CD8-positive, alpha-beta memory T cell (primary cell): Measurements from ENCODE around the gene FBXO9. TPM values are rescaled to one million over a fixed set of nuclear protein-coding genes. Genes with fewer than 3 reads are reported as not detected.

Experiments
- CTCF ChIA-PET: fragments of 350-600 bp; sonication (Branson Sonifier 250); formaldehyde crosslinking; loops from one replicate; lab custom pipeline; 2021; ENCODE audit warnings: antibody characterized with exemption; lab: Charles Lee
- POLR2A ChIA-PET: fragments of 350-600 bp; sonication (Branson Sonifier 250); formaldehyde crosslinking; loops from one replicate; lab custom pipeline; 2021; ENCODE audit warnings: antibody characterized with exemption; lab: Charles Lee
- DNase-seq, 5 donors: peaks; one replicate each; pipeline versions ENCODE4 v3.0.0 to v3.0.0-alpha.2; 2020 to 2022; ENCODE audit warnings: mixed read lengths in 1 of 5
- H3K27ac ChIP-seq: one replicate; pipeline ENCODE4 v1.7.0; 2013; ENCODE audit warnings: low read depth, mild to moderate bottlenecking, low read length, moderate library complexity
- H3K27me3 ChIP-seq: 2 replicates; pipeline ENCODE4 v1.7.0; 2013; ENCODE audit warnings: low read length, mild to moderate bottlenecking; ENCODE audit not compliant: insufficient read depth, poor library complexity, severe bottlenecking
- H3K36me3 ChIP-seq: 2 replicates; pipeline ENCODE4 v1.7.0; 2013; ENCODE audit warnings: mild to moderate bottlenecking, low read length, moderate library complexity; ENCODE audit not compliant: insufficient read depth
- H3K4me1 ChIP-seq: 2 replicates; pipeline ENCODE4 v1.7.0; 2013; ENCODE audit warnings: mild to moderate bottlenecking, low read length, moderate library complexity; ENCODE audit not compliant: insufficient read depth
- H3K4me3 ChIP-seq: 2 replicates; pipeline ENCODE4 v1.7.0; 2013; ENCODE audit warnings: mild to moderate bottlenecking, low read length
- H3K9me3 ChIP-seq: 2 replicates; pipeline ENCODE4 v1.7.0; 2013; ENCODE audit warnings: mild to moderate bottlenecking, low read length
- H3K27ac Mint-ChIP-seq, 8 donors: one replicate each; pipeline ENCODE4 v1.8.0; 2020 to 2021; ENCODE audit warnings: mixed read lengths in 8 of 8, mild to moderate bottlenecking in 6 of 8, inconsistent platforms in 3 of 8, moderate library complexity in 3 of 8
- H3K27me3 Mint-ChIP-seq, 2 donors: one replicate each; pipeline ENCODE4 v1.8.0; 2020 to 2021; ENCODE audit warnings: mixed read lengths in 2 of 2, mild to moderate bottlenecking in 1 of 2, moderate library complexity in 1 of 2
- H3K36me3 Mint-ChIP-seq, 3 donors: one replicate each; pipeline ENCODE4 v1.8.0; 2020 to 2021; ENCODE audit warnings: mixed read lengths in 3 of 3, inconsistent platforms in 1 of 3, mild to moderate bottlenecking in 1 of 3
- H3K4me1 Mint-ChIP-seq, 3 donors: one replicate each; pipeline ENCODE4 v1.8.0; 2020 to 2021; ENCODE audit warnings: mixed read lengths in 3 of 3, inconsistent platforms in 1 of 3, mild to moderate bottlenecking in 1 of 3
- H3K4me3 Mint-ChIP-seq, 7 donors: one replicate each; pipeline ENCODE4 v1.8.0; 2020 to 2021; ENCODE audit warnings: mixed read lengths in 7 of 7, mild to moderate bottlenecking in 6 of 7, moderate library complexity in 4 of 7, inconsistent platforms in 2 of 7
- H3K9me3 Mint-ChIP-seq, 5 donors: one replicate each; pipeline ENCODE4 v1.8.0; 2020 to 2022; ENCODE audit warnings: mixed read lengths in 5 of 5, mild to moderate bottlenecking in 3 of 5, moderate library complexity in 2 of 5, inconsistent platforms in 1 of 5
- polyA plus RNA-seq: library from polyadenylated mRNA; unstranded; fragments of 300-500 nt; fragmentation: Illumina TruSeq; gene quantifications from one replicate; pipeline ENCODE4 v1.2.3, GENCODE V29; 2021
- total RNA-seq, 2 experiments: library from RNA; stranded (reverse); gene quantifications; one replicate each; pipeline ENCODE4 v1.2.3, GENCODE V29; 2021

FBXO9 gene
- total and polyA plus RNA-seq, 3 experiments from 2014 or later, result 57.3 to 71.2 (median 62.7) TPM

DNA sequence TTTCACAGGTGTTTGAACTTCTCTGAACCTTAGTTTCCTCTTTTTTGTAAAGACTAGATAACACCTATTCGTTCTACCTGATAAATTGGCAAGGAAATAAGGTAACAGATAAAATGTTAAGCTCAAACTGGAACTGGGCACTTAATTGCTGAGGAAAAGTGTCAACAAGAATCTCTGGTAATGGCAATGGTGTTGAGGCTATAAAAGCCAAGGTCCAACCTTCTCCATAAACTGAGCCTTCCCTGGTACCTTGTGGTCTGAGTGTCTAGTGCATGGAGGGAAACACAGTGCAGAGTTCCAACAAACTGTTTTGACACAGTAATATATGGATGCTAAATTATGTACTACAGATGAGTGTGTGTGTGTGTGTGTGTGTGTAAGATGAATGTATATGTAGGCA is 36.7 kb upstream of the FBXO9 start:
- Histone ChIP-seq H3K36me3 (peaks cover 23% of the 10 kb centered on the region), H3K4me3 (no peak overlapping the region), H3K9me3 (no peaks in the 10 kb centered on the region), H3K4me1 (no peaks in the 10 kb centered on the region), H3K27me3 (no peaks in the 10 kb centered on the region), H3K27ac (no peak overlapping the region)
- no peaks in the 10 kb centered on the region for H3K9me3 Mint-ChIP-seq
- DNase-seq, result no peak
- POLR2A ChIA-PET, result no interaction called here
- CTCF ChIA-PET, result no interaction called here
- H3K27me3 Mint-ChIP-seq, result peaks cover 0 to 2% of the 10 kb centered on the region in 2 donors
- peak overlapping the region in 1 of 8 donors; percentile 68 for H3K27ac Mint-ChIP-seq
- H3K36me3 Mint-ChIP-seq, result peaks cover 14 to 83% (median 48%) of the 10 kb centered on the region in 3 donors
- no peaks in the 10 kb centered on the region for H3K4me1 Mint-ChIP-seq
- no peak overlapping the region for H3K4me3 Mint-ChIP-seq

DNA sequence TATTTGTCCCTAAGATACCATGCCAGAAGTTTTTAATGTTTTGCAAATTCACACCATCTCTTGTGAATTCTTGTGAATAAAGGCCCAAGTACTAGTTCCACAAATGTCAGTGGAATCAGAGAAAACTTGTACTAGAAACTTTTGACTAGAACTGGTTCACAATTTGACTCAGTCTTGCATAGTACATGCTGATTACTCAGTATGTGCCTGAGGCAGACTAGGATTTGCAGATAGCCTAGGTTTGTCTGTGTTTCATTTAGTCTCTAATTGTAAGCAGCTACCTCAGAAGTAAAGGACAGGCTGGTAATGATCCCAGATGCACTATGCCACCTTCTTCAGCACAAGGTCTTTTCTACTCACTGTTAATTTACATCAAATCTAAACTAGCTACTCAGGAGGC is 35.9 kb upstream of the FBXO9 start:
- H3K27me3 Mint-ChIP-seq, result peaks cover 0 to 2% of the 10 kb centered on the region in 2 donors
- no peaks in the 10 kb centered on the region for H3K4me1 ChIP-seq
- H3K27me3 ChIP-seq, result no peaks in the 10 kb centered on the region
- H3K27ac ChIP-seq, result no peak overlapping the region
- H3K9me3 Mint-ChIP-seq, result no peaks in the 10 kb centered on the region
- no peaks in the 10 kb centered on the region for H3K4me1 Mint-ChIP-seq
- ChIA-PET CTCF (no interaction called here), POLR2A (no interaction called here)
- peaks cover 14 to 86% (median 51%) of the 10 kb centered on the region in 3 donors for H3K36me3 Mint-ChIP-seq
- peaks cover 26% of the 10 kb centered on the region for H3K36me3 ChIP-seq
- no peak overlapping the region for H3K4me3 ChIP-seq
- no peak overlapping the region for H3K27ac Mint-ChIP-seq
- H3K4me3 Mint-ChIP-seq, result no peak overlapping the region
- H3K9me3 ChIP-seq, result no peaks in the 10 kb centered on the region
- no peak for DNase-seq

DNA sequence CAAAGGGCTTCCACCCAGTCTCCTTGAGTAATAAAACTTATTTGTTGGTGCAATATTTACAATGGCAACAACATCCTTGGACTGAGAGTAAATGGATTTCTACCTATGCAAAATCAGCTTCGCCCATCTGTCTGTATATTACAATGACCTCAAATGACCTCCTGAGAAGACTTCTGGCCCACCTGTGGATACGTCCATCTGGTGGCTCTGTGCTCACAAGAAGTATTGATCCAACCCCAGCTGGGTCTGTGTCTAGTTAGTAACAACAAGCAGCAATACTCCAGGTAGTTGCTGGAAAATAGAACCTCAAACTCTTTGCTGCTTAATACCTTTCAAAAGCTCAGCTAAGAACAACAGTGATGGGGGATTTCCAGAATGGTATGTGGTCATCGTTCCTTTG is 35.4 kb upstream of the FBXO9 start:
- peaks cover 0 to 2% of the 10 kb centered on the region in 2 donors for H3K27me3 Mint-ChIP-seq
- Histone ChIP-seq H3K9me3 (no peaks in the 10 kb centered on the region), H3K4me3 (no peak overlapping the region), H3K36me3 (peaks cover 30% of the 10 kb centered on the region), H3K27ac (no peak overlapping the region), H3K27me3 (no peaks in the 10 kb centered on the region), H3K4me1 (no peaks in the 10 kb centered on the region)
- no peak overlapping the region for H3K27ac Mint-ChIP-seq
- no peak for DNase-seq
- H3K9me3 Mint-ChIP-seq, result no peaks in the 10 kb centered on the region
- CTCF ChIA-PET, result no interaction called here
- peaks cover 17 to 89% (median 52%) of the 10 kb centered on the region in 3 donors for H3K36me3 Mint-ChIP-seq
- no peak overlapping the region for H3K4me3 Mint-ChIP-seq
- POLR2A ChIA-PET, result no interaction called here
- no peaks in the 10 kb centered on the region for H3K4me1 Mint-ChIP-seq

DNA sequence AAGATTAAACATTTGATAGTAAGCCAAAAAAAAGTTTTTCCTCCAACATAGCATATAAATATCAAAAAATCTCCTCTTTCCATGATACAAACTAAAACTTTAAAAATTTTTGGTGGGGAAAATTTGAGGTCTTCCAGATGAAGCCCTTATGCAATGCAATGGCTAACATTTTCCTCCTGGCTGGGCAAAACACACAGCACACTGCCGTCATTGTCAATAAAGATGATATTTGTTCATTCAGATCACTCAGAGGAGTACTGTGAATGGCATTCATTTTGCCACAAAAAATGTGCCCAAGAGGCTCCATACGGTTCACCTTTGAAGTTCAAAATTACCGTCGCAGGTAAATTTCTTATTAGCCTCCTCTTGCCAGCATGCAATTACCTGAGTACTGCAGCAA is 33.9 kb upstream of the FBXO9 start:
- POLR2A ChIA-PET, result no interaction called here
- no peak overlapping the region for H3K27ac Mint-ChIP-seq
- H3K9me3 ChIP-seq, result no peaks in the 10 kb centered on the region
- H3K36me3 Mint-ChIP-seq, result peaks cover 21 to 92% (median 50%) of the 10 kb centered on the region in 3 donors
- H3K27ac ChIP-seq, result no peak overlapping the region
- peaks cover 0 to 3% (median 0%) of the 10 kb centered on the region in 3 donors for H3K4me1 Mint-ChIP-seq
- no peaks in the 10 kb centered on the region for H3K27me3 Mint-ChIP-seq
- H3K4me3 ChIP-seq, result no peak overlapping the region
- H3K4me3 Mint-ChIP-seq, result no peak overlapping the region
- H3K9me3 Mint-ChIP-seq, result no peaks in the 10 kb centered on the region
- no peak for DNase-seq
- H3K36me3 ChIP-seq, result peaks cover 35% of the 10 kb centered on the region
- no peaks in the 10 kb centered on the region for H3K4me1 ChIP-seq
- H3K27me3 ChIP-seq, result no peaks in the 10 kb centered on the region
- CTCF ChIA-PET, result no interaction called here

DNA sequence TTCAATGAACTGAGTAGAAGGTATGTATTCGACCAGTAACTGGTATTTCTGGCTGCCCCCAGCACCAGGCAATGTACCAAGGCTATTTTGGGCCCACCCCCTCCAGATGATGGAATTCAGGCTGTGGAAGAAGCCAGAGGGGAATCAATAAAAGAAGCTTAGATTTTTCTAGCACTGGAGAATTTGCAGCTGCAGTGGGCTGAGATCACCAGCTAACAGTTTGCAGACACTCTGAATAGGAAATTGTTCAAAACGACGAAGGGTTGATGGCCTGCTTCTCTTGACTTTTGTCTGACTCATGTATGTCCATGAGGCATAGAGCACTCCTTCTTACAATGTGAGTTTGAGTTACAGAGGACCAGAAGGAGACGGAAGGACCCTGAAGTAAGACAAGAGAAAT is 32.4 kb upstream of the FBXO9 start:
- Histone ChIP-seq H3K9me3 (no peaks in the 10 kb centered on the region), H3K27me3 (no peaks in the 10 kb centered on the region), H3K36me3 (peaks cover 35% of the 10 kb centered on the region), H3K27ac (no peak overlapping the region), H3K4me3 (no peak overlapping the region), H3K4me1 (no peaks in the 10 kb centered on the region)
- Mint-ChIP-seq H3K4me1 (peaks cover 0 to 3% (median 0%) of the 10 kb centered on the region in 3 donors), H3K27ac (no peak overlapping the region), H3K9me3 (no peaks in the 10 kb centered on the region), H3K36me3 (peaks cover 13 to 84% (median 46%) of the 10 kb centered on the region in 3 donors), H3K4me3 (no peak overlapping the region), H3K27me3 (no peaks in the 10 kb centered on the region)
- CTCF ChIA-PET, result no interaction called here
- POLR2A ChIA-PET, result no interaction called here
- no peak for DNase-seq

DNA sequence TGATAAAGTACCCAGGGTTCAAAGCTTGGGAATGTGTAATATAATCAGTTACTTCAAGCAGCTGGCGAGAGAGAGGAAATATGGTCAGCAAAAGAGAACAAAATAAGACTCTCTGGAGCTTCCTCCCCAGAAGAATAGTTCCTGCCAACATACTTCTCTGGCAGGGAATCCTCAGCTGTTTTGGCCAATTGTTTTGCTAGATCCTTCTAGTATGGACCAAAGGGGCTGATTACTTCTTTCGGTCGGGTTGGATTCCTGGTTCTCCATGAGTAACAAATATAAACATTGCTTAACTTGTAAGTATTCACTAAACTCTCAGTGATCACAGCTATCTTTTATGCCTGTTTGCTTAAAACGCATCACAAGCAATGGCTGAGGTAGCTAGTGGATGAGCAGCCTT is 31.4 kb upstream of the FBXO9 start:
- no peak for DNase-seq
- CTCF ChIA-PET, result no interaction called here
- Histone ChIP-seq H3K27ac (no peak overlapping the region), H3K9me3 (no peaks in the 10 kb centered on the region), H3K27me3 (no peaks in the 10 kb centered on the region), H3K4me3 (no peak overlapping the region), H3K4me1 (no peaks in the 10 kb centered on the region), H3K36me3 (peaks cover 29% of the 10 kb centered on the region)
- H3K4me1 Mint-ChIP-seq, result peaks cover 0 to 3% (median 0%) of the 10 kb centered on the region in 3 donors
- peaks cover 13 to 83% (median 41%) of the 10 kb centered on the region in 3 donors for H3K36me3 Mint-ChIP-seq
- H3K27me3 Mint-ChIP-seq, result no peaks in the 10 kb centered on the region
- no peaks in the 10 kb centered on the region for H3K9me3 Mint-ChIP-seq
- H3K27ac Mint-ChIP-seq, result peak overlapping the region in 1 of 8 donors; percentile 17
- no peak overlapping the region for H3K4me3 Mint-ChIP-seq
- POLR2A ChIA-PET, result no interaction called here

DNA sequence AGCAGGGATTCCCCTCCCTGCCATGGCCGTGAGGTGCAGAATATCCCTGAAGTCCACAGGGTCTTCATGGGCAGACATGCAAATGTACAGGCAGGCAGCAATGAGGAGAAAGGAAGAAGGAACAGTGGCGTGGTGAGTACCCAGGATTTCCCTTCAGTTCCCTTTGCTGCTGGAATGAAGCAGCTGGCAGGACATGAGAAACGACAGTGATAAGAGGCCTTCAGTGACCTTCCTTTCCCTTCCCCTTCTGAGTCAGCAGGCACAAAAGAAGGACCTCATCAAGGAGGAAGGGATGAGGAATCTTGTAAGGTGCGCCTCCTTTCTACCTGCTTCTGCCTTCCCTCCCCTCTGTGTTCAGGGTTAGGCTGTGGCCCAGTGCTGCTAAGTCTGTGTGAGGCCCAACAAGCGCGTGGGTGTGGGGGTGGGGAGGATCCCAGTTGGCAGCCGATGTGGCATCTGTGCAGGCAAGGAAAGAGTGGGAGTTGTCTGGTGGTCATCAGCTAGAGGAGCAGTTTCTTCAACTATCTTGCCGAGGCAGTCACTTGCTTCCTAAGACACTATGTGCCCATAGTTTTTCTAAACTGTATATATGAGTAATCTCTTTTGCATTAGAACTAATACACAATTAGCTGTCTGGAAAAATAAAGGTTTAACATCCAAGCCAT is 29.5 kb upstream of the FBXO9 start:
- H3K4me3 Mint-ChIP-seq, result no peak overlapping the region
- no peaks in the 10 kb centered on the region for H3K27me3 Mint-ChIP-seq
- Histone ChIP-seq H3K4me1 (no peaks in the 10 kb centered on the region), H3K27ac (no peak overlapping the region), H3K9me3 (no peaks in the 10 kb centered on the region), H3K27me3 (no peaks in the 10 kb centered on the region), H3K4me3 (no peak overlapping the region), H3K36me3 (peaks cover 30% of the 10 kb centered on the region)
- peaks cover 0 to 3% (median 0%) of the 10 kb centered on the region in 3 donors for H3K4me1 Mint-ChIP-seq
- no peaks in the 10 kb centered on the region for H3K9me3 Mint-ChIP-seq
- ChIA-PET POLR2A (interaction anchor here (0.5 kb wide), 1 partner anchor 40 kb away, joined by 4 read pairs; no protein-coding TSS in a partner anchor), CTCF (interaction anchor here (1.3 kb wide), 1 partner anchor 10 kb away, joined by 3 read pairs; no protein-coding TSS in a partner anchor)
- H3K27ac Mint-ChIP-seq, result no peak overlapping the region
- peaks cover 30 to 83% (median 50%) of the 10 kb centered on the region in 3 donors for H3K36me3 Mint-ChIP-seq
- DNase-seq, result no peak

DNA sequence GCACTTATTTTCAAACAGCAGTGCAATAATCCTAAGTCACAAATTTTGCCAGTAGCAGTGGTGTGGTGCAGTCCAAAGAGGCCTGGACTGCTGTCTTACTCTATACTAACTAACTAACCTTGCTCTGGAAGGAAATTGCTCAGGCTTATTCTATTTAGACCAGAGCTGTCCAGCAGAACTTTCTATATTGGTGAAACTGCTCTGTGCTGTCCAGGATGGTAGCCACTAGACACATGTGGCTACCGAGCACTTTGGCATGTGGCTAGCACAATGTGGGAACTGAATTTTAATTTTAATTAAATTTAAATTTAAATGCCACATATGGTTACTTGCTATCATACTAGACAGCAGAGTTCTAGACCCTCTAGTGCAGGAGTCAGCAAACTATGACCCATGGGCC is 27.1 kb upstream of the FBXO9 start:
- no peak overlapping the region for H3K4me3 ChIP-seq
- POLR2A ChIA-PET, result no interaction called here

More for the DNA sequence above, 27.1 kb upstream of the FBXO9 start:
- Histone ChIP-seq H3K27ac (no peak overlapping the region), H3K9me3 (no peaks in the 10 kb centered on the region), H3K27me3 (no peaks in the 10 kb centered on the region), H3K4me1 (no peaks in the 10 kb centered on the region), H3K36me3 (peaks cover 25% of the 10 kb centered on the region)
- no peak overlapping the region for H3K27ac Mint-ChIP-seq
- H3K36me3 Mint-ChIP-seq, result peaks cover 35 to 75% (median 44%) of the 10 kb centered on the region in 3 donors
- H3K27me3 Mint-ChIP-seq, result no peaks in the 10 kb centered on the region
- CTCF ChIA-PET, result no interaction called here
- no peak overlapping the region for H3K4me3 Mint-ChIP-seq
- no peaks in the 10 kb centered on the region for H3K9me3 Mint-ChIP-seq
- DNase-seq, result no peak
- peaks cover 0 to 3% (median 0%) of the 10 kb centered on the region in 3 donors for H3K4me1 Mint-ChIP-seq
